Measurements from ENCODE around the gene MMP26.

DNA sequence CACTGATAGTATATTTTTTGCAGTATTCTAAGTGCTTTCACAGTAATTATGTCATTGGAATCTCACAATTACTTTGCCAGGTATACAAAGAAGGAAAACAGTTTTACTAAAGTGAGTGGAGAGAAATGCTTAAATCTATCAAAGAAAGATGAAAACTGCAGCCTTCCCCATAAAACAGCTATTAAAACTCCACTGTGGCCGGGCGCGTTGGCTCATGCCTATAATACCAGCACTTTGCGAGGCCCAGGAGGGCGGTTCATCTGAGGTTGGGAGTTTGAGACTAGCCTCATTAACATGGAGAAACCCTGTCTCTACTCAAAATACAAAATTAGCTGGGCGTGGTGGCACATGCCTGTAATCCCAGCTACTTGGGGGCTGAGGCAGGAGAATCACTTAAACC, 41.7 kb upstream of the MMP26 start:
- TF ChIP-seq POLR2A (IDR thresholded peaks at IDR 0.05; ENCODE audit: extremely low read depth, insufficient read length): no peak
- TF ChIP-seq, protein P1, sequence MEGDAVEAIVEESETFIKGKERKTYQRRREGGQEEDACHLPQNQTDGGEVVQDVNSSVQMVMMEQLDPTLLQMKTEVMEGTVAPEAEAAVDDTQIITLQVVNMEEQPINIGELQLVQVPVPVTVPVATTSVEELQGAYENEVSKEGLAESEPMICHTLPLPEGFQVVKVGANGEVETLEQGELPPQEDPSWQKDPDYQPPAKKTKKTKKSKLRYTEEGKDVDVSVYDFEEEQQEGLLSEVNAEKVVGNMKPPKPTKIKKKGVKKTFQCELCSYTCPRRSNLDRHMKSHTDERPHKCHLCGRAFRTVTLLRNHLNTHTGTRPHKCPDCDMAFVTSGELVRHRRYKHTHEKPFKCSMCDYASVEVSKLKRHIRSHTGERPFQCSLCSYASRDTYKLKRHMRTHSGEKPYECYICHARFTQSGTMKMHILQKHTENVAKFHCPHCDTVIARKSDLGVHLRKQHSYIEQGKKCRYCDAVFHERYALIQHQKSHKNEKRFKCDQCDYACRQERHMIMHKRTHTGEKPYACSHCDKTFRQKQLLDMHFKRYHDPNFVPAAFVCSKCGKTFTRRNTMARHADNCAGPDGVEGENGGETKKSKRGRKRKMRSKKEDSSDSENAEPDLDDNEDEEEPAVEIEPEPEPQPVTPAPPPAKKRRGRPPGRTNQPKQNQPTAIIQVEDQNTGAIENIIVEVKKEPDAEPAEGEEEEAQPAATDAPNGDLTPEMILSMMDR (IDR thresholded peaks at IDR 0.05; ENCODE audit: low read depth, low read length): no peak

Data from NB4 (cell line).